Ecto neural progenitor cell (in vitro differentiated cells): ENCODE measurements around the gene B9D2.
A peak's percentile ranks its signal among the peaks of the same experiment; 100 is the strongest.
"Not testable (repeated sequence)": the region's sequence is repeated elsewhere in the genome, so short reads cannot be mapped to it uniquely, and the experiment has no call there.

ENCODE experiments used
- DNase-seq: peaks from one replicate; pipeline ENCODE4 v3.0.0-alpha.2; 2018; ENCODE audit warnings: low spot score

Gene B9D2

DNA sequence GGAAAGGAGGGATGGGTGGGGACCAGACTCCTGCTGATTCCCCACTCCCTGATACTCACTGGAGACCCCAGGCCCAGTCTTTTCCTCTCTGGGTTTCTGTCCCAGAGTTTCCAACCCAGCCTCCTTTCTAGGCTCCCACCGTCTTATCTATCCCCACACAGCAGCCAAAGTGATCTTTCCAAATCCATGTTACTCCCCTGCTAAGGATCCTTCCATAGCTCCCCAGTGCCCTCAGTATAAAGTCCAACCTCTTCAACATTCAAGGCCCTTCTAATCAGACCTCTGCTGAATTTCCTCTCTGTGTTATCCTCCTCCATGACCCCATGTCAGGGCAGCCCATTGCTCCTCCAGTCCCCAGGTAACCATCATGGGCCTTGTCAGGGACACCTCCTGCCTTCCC lies 8.9 kb downstream of the B9D2 start:
- no peak for DNase-seq

DNA sequence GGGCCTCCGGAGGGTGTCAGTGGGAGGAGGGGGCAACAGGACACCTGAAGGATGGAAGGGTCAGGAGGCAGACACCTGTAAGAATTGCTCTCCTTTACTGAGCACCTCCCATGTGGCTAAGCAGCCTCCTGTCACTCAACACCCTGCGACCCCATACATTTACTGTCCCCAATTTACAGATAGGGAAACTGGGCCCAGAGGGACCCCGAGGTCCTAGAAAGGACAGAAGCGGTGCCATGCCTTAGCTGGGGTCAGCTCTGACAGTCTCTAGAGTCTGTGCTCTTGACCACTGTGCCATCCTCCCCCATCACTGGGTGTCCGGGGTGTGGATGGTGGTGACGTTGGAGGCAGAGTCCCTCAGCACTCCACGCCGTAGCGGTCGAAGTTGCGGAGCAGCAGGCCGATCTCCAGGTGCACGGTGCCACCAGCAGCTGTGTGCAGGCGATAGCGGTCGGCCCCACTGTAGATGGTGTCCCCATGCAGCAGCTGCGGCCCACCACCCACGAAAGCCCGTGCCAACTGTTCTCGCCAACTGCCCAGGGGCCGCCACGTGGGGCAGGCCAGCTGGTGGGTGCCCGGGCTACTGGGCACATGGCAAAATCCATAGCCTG lies 9.5 kb downstream of the B9D2 start:
- DNase-seq, result no peak

DNA sequence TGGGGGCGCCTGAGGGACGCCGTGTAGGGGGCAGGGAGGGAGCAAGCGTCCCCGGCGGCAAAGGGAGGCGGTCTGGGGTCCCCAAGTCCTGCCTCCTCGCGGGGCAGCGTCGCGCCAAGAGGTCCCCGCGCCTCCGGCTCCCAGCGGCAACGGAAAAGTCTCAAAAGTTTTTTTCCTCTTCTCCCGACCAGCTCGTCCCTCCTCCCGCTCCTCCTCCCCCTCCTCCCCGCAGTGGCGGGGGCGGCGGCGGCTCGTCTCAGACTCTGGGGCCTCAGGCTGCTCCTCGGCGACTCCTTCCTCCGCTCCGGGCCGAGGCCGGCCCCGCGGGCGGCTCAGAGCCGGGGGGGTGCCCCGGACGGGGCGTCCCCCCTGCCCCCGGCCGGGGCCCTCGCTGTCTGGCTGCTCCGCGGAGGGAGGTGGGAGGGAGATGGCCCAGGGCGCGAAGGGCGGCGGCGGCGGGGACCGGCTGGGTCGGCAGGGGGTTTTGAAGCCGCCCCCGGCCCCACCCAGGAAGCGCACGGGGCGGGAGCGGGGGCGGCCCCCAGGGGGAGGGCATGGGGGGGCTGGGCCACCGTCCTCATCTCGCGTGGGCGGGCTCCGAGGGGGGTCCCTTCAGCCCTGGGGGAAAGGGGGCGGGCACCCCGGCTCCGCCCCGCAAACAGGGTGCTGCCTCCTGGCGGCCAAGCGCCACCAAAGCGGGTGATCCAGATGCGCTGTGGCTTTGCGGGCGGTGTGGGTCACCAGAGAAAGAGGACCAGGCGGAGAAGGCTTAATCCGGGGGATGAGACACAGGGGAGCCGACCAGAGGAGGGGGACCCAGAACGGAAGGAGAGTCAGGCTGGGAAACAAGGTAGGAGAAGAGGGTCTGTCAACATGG lies 10.2 kb downstream of the B9D2 start, which contains the start of gene TGFB1:
TGFB1 (minus strand) TSS at position 457 of the 877 bp plus-strand sequence. CDS start 878 bp downstream, outside the sequence.
- DNase-seq, result peak; percentile 84

DNA sequence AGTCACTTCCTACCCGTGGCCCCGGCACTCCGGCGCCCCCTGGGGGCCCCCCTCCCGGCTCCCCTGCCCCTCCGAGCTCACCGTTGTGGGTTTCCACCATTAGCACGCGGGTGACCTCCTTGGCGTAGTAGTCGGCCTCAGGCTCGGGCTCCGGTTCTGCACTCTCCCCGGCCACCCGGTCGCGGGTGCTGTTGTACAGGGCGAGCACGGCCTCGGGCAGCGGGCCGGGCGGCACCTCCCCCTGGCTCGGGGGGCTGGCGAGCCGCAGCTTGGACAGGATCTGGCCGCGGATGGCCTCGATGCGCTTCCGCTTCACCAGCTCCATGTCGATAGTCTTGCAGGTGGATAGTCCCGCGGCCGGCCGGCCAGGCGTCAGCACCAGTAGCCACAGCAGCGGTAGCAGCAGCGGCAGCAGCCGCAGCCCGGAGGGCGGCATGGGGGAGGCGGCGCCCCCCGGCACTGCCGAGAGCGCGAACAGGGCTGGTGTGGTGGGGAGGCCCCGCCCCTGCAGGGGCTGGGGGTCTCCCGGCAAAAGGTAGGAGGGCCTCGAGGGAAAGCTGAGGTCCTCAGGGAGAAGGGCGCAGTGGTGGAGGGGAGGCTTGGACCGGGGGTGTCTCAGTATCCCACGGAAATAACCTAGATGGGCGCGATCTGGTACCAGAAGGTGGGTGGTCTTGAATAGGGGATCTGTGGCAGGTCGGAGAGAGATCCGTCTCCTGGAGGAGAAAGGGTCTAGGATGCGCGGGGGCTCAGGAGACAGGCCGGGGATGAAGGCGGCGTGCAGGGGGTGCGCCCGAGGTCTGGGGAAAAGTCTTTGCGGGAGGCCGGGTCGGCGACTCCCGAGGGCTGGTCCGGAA lies 11.1 kb downstream of the B9D2 start:
- DNase-seq, result peak; percentile 80

DNA sequence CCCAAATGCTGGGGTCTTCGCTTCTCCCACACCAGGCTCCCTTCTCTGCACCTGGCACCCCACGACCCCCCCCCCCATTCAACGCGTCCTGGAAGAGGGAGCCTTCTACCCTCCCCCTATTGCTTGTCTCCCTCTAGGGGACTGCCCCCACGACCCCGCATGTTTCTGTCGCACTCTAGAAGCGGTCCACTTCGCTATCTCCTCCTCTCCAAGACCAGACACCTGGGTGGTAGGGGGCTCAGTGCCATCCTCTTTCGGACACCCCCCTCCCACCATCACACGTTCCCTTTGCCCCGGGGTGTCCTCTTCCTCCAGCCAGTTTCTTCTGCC lies 11.7 kb downstream of the B9D2 start:
- DNase-seq, result no peak

DNA sequence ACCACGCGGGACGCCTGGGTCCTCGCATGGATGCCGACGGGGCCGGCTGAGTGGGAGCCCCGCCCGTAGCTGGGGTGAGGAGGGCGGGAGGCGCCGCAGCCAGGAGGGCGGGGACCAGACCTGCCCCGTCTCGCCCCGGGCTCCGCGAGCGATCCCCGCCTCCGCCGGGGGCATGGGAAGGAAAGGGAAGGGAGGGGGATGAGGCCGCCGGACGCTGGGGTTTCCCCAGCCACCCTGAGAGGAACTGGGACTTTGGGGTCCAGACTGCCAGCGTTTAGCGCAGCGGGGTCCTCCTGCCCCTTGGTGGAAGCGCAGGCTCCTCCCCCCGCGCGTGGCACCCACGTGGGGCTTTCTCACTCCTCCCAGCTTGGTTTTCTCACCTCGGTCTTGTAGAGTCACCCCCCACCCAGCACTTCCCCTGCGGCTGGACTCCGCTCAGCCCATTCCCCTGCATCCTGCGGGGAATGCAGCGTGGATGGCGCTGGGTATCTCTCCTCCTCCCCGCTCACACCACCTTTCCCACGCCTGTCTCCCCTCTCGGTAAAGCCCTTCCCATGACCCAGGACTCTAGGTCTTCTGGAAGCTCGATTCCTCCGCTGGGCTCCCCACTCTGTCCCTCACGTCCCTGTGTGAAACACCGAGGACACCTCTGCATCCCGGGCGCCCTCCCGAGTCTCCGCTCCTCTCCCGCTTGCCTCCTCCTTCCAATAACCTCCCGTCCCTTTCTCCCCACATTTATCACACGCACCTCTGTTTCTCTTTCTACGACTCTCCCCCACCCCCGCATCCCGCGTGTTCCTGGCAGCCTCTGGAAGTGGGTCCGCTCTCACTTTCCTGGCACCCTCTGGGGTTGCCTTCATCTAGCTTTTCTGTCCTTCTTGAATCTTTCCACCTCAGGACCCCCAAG lies 12.4 kb downstream of the B9D2 start:
- peak; percentile 61 for DNase-seq

DNA sequence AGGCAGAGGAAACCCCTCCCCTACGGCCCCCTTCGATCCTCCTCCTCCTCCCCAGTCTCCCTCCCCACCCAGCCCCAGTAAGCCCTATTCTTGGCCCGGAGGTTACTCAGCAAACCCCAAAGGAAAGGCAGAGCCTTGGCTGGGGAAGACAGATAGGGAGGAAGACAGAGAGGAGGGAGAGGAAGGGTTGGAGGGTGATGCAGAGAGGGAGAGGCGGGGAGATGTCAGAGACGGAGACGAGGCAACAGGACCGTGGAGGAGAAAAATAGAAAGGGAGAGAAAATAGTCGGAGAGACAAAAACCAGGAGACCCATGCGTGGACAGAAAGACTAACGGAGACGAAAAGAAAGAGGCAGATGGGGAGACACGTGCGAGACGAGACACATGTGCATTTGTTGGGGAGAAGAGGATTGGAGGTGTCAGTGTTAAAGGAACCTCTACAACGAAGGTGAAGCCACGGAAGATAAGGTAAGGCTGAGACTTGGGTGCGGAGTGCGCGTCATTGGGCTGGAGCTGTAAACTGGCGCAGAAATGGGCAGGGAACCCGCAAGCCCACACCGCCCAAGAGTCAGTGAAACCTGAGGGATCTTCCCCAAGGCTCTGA lies 13.1 kb downstream of the B9D2 start:
- DNase-seq, result no peak

DNA sequence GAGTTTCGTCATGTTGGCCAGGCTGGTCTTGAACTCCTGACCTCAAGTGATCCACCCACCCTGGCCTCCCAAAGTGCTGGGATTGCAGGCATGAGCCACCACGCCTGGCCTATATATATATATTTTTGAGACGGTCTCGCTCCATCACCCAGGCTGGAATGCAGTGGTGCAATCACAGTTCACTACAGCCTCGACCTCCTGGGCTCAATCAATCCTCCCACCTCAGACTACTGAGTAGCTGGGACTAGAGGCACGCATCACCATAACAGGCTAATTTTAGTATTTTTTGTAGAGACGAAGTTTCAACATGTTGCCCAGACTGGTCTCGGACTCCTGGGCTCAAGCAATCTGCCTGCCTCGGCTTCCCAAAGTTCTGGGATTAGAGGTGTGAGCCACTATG lies 17.0 kb downstream of the B9D2 start:
- DNase-seq, result not testable (repeated sequence)

DNA sequence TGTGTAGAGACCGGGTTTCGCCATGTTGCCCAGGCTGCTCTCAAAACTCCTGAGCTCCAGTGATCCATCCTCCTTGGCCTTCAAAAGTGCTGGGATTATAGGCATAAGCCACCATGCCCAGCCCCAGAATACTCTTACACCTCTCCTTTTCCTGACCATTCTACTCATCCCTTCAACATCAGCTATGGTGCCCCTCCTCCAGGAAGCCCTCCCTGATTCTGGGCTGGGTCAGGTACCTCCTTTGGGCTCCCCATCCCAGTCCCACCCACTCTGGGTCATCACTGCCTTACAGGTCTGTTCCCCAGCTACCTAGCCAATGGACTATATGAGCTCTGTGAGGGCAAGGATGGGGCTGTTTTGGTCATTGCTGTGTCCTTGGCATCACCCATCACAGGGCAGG lies 19.8 kb downstream of the B9D2 start:
- DNase-seq, result no peak

DNA sequence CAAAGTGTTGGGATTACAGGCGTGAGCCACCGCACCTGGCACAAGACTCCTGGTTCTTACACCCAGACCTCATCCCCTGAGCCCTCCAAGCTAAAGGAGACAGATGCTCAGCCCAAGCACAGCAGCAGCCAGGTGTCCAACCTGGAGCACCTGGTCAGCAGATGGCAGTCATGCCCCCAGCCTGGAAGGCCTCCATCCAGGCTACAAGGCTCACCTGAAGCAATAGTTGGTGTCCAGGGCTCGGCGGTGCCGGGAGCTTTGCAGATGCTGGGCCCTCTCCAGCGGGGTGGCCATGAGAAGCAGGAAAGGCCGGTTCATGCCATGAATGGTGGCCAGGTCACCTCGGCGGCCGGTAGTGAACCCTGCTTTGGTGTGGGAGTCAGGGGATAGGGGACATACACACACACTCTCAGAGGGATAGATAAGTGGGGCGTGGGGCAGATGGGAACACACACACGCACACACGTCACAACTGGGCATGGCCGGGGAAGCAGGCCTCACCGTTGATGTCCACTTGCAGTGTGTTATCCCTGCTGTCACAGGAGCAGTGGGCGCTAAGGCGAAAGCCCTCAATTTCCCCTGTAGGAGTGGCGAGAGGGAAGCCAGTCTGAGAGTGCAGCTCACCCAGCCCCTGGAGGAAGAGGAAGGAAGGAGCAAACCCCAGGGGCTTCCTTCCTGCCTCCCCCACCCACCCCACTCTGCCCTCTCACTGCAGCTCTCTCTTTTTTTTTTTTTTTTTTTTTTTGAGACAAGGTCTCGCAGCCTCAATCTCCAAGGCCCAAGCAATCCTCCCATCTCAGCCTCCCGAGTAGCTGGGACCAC lies 22.1 kb downstream of the B9D2 start:
- no peak for DNase-seq

DNA sequence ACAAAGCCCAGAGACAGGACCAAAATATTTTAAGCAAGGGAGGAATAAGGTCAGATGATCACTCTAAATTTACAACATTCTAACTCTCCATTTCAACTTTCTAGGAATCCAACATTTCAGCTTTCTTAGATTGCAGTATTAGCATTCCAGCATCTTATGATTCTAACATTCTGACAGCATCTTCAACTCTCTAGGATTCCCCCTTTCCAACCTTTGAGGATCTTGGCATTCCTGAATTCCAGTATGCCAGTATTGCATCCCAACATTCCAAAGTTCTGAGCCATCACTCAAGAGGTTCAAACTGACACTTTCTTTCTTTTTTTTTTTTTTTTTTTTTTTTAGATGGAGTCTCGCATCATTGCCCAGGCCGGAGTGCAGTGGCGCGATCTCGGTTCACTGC lies 24.0 kb downstream of the B9D2 start:
- DNase-seq, result no peak

DNA sequence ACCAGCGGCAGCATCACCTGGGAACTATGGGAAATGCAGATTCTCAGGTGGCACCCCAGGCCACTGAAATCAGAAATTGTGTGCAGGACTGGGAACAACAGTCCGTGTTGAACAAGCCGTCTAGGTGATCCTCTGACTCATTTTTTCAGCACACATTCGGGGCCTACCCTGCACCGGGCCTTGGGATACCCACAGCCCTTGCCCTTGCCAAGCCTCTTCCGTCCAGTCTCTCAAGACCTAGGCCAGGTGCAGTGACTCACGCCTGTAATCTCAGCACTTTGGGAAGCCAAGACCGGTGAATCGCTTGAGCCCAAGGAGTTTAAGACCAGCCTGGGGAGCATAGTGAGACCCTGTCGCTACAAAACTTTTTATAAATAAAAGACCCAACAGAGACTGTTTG lies 28.5 kb downstream of the B9D2 start:
- DNase-seq, result no peak

DNA sequence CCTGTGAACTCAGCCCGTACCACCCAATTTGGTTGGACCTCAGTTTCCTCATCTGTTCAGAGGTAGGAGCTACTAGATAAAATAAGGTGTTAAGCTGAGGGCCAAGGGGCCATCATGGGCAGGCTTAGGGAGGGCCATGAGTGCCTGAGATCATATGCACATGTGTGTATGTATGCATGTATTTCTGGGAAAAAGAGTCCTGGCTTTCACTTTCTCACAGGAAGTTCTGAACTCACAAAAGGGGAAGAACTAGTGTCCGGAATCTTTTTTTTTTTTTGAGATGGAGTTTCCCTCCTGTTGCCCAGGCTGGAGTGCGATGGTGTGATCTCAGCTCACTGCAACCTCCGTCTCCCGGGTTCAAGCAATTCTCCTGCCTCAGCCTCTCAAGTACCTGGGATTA lies 29.2 kb downstream of the B9D2 start:
- DNase-seq, result no peak

DNA sequence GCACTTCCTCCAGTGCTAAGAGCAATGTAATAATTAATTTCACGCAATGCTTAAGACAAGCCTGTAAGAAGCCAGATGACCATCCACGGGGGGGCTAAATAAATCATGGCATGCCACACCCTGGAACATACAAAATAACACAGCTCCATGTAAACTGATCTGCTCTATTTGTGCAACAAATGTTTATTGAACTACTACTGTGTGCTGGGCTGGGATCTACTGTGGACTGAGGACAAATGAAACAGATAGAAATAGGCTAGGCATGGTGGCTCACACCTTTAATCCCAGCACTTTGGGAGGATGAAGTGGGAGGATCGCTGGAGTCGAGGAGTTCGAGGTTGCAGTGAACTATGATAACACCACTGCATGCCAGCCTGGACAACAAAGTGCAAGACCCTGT lies 31.5 kb downstream of the B9D2 start:
- no peak for DNase-seq

DNA sequence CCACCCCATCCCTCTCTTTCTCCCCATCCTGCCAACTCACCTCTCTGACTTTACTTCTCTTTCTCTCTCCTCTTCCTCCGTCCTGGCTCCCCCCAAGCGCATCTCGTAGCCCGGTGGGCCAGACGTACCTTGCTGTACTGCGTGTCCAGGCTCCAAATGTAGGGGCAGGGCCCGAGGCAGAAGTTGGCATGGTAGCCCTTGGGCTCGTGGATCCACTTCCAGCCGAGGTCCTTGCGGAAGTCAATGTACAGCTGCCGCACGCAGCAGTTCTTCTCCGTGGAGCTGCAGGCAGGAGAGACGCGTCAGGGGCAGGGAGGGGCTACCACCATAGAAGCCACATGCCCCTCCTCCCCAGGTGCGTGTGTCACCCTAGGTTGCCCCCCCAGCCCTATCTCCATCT lies 31.9 kb downstream of the B9D2 start:
- DNase-seq, result no peak

DNA sequence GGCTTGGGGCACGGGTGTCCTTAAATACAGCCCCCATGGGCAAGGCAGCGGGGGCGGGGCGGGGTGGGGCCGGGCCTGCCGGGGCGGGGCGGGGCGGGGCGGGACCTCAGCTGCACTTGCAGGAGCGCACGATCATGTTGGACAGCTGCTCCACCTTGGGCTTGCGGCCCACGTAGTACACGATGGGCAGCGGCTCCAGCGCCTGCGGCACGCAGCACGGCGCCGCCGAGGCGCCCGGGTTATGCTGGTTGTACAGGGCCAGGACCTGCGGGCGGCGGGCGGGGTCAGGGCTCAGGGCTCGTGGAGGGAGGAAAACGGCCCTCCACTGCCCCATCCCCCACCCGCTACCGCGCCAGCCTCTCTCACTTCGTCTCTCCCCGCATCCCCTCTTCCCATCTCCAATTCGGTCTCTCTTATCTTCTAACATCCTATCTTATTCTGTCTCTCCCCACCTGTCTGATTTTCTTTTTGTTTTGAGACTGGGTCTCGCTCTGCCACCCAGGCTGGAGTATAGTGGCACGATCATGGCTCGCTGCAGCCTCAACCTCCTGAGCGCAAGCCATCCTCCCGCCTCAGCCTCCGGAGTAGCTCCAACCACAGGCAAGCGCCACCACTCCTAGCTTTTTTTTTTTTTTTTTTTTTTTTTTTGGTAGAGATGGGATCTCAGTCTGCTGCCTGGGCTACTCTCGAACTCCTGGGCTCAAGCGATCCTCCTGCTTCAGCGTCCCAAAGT lies 32.8 kb downstream of the B9D2 start:
- no peak for DNase-seq

DNA sequence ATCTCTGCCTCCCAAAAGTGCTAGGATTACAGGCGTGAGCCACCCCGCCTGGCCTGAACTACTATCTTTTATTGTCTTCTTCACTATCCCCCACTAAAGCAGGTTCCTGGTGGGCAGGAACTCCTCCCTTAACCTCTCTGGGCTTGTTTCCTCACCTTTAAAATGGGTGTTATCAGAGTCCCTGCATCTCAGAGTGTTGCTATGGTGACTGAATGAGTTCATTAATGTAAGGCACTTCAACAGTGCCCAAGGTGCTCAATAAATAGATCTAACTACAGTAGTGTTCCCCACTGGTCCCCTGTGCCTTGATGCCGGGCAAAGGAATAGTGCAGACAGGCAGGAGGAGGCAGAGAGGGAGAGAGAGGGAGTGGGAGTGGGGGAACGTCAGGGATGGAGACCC lies 33.5 kb downstream of the B9D2 start:
- DNase-seq, result no peak

DNA sequence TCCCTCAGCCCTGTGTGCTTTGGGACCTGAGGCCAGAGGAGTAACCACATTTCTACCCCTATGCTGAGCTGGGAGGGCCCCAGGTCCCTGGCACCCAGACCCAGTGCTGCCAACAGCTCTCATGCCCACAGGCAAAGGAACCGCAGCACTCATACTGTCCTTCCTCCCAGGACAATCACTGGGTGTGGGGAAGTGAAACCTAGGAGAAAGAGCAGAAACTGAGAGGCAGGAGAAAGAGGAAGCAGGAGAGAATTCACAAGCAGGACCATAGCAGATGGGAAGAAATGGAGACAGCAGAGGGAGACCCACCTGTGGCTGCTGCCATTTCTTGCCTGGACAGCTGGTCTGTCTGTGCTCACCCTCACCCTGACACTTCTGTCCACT lies 35.1 kb downstream of the B9D2 start:
- no peak for DNase-seq

DNA sequence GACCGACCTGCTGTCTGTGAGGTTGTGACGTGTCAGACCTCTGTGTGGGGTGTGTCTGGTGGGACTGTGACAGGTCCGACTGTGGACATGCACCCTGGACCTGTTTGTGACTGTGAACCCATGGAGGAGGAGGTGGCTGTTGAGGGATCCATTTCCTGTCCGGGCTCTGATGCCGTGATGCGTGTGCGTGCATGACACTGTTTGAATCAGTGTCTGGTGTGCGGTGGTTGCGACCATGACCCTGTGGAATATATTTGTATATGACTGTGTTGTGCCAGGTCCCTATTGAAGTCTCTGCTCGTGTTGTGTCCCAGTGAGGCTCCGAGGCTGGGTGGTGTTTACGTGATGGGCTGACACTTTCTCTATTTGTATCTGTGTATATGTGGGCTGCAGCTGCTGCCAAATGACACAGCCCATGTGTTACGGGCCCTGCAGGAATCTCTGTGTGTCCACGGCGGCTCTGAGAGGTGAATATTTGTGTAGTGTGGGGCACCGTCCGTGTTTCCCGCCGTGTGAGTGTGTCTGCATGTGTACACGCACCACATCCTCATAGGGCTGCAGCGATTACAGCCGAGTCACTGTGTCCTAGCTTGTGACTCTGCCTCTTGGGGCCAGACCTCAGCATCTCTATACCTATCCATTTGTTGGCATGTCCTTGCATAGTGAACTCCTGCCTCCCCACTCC lies 35.6 kb downstream of the B9D2 start:
- no peak for DNase-seq
